ENCODE results near the gene MIER3.

Gene MIER3

GRCh38 chr5:56910210-56910965 is 41.5 kb downstream of the MIER3 start:
- TF ChIP-seq REST (IDR thresholded peaks at IDR 0.05; ENCODE audit: insufficient replicate concordance, low read depth): no peak
- no peak for TF ChIP-seq CTCF (IDR thresholded peaks at IDR 0.05; ENCODE audit: insufficient read depth, low read length)
- peak; percentile 23; the same call in 1 of the 2 replicates for TF ChIP-seq POLR2AphosphoS5 (IDR thresholded peaks at IDR 0.05; ENCODE audit: low read depth)
- H3K27me3 ChIP-seq (ENCODE audit: insufficient read depth, poor library complexity, severe bottlenecking): no peaks in the 10 kb centered on the region
- H3K27ac ChIP-seq (replicated peaks): peak overlapping the region; percentile 87
- peak in 1 of 2 experiments; percentile 57 for DNase-seq (ENCODE audit: low read depth in 1 of 2, low spot score in 1 of 2)
- H3K4me3 ChIP-seq (replicated peaks; ENCODE audit: insufficient read depth, low read length): peak overlapping the region; percentile 50

GRCh38 chr5:56909294-56910209 is 42.4 kb downstream of the MIER3 start, which contains the start of gene SETD9:
SETD9 (plus strand) TSS chr5:56909596; CDS start chr5:56909646, 50 bp downstream.
- Histone ChIP-seq H3K27me3 (ENCODE audit: insufficient read depth, poor library complexity, severe bottlenecking) (no peaks in the 10 kb centered on the region), H3K27ac (replicated peaks) (peak within 1 kb of the TSS; percentile 87), H3K4me3 (replicated peaks; ENCODE audit: insufficient read depth, low read length) (peak within 1 kb of the TSS; percentile 57)
- TF ChIP-seq POLR2AphosphoS5 (IDR thresholded peaks at IDR 0.05; ENCODE audit: low read depth) (peak; percentile 84), CTCF (IDR thresholded peaks at IDR 0.05; ENCODE audit: insufficient read depth, low read length) (no peak)
- peak; percentile 67 to 89 for DNase-seq (ENCODE audit: low read depth in 1 of 2, low spot score in 1 of 2)

GRCh38 chr5:56908942-56909293 is 43.0 kb downstream of the MIER3 start:
- TF ChIP-seq POLR2AphosphoS5 (IDR thresholded peaks at IDR 0.05; ENCODE audit: low read depth) (no peak), GABPA (IDR thresholded peaks at IDR 0.05; ENCODE audit: low read depth) (no peak), REST (IDR thresholded peaks at IDR 0.05; ENCODE audit: insufficient replicate concordance, low read depth) (no peak), CTCF (IDR thresholded peaks at IDR 0.05; ENCODE audit: insufficient read depth, low read length) (no peak), SPI1 (IDR thresholded peaks at IDR 0.05; ENCODE audit: borderline replicate concordance, low read depth) (no peak)
- DNase-seq (ENCODE audit: low read depth in 1 of 2, low spot score in 1 of 2): no peak
- H3K27me3 ChIP-seq (ENCODE audit: insufficient read depth, poor library complexity, severe bottlenecking): no peaks in the 10 kb centered on the region
- peak overlapping the region; percentile 87 for H3K27ac ChIP-seq (replicated peaks)
- peak overlapping the region; percentile 57 for H3K4me3 ChIP-seq (replicated peaks; ENCODE audit: insufficient read depth, low read length)

Measured in HL-60 (cell line).